GM19467 (cell line): Measurements from ENCODE around the gene RNF34.
"Not testable (repeated sequence)": the region's sequence is repeated elsewhere in the genome, so short reads cannot be mapped to it uniquely, and the experiment has no call there.

ENCODE experiments used
- ATAC-seq: cut with Tn5 transposase; IDR thresholded peaks from one replicate; pipeline ENCODE4 v1.9.1; 2021; ENCODE audit warnings: mild to moderate bottlenecking, moderate library complexity; ENCODE audit not compliant: unreplicated experiment

Gene RNF34

DNA sequence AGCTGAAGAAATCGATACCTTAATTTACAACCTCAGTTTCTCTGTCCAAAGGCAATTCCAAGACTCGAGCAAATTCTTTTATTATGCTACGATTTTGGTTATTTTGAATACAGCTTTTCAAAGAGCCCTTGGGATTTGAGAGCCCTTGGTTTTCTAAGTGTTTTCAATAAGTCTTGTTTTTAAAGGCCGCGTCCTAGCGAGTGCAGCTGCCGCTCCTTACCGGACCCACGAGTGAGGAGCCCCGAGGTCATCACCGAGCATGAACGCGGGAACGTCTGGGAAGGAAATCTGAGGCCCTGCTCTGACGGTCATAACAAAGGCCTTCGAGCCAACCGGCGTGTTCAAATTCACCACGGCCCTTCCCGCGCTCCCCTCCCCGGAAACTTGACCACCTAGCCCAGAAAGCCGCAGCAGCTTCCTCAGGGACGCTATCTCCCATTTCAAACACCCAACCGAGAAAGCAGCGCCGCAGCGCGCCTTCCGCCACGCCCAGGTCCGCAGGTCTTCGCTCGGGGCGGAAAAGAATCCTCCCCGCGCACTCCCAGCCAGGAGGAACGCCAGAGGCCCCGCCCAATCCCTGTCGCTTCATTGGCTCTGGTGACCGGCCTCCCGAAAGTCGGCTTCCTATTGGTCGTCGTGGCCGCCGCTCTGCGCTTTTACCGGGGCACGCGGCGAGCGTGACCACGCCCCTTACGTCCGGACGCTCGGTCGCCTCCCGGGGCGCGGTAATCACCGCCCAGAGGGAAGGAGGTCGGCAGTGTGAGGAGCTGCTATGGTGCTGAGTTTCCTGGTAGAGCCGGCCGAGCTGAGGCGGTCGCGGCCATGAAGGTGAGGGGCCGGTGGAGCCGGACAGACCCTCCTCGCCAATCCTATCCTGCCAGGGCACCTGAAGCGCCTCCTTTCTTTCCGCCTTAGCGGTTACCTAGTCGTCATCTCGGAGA is at the start of gene RNF34:
TSS of gene RNF34 (plus strand) at position 728 of the 941 bp plus-strand sequence. CDS start at position 823, 95 bp downstream.
- ATAC-seq: peak; percentile 87

DNA sequence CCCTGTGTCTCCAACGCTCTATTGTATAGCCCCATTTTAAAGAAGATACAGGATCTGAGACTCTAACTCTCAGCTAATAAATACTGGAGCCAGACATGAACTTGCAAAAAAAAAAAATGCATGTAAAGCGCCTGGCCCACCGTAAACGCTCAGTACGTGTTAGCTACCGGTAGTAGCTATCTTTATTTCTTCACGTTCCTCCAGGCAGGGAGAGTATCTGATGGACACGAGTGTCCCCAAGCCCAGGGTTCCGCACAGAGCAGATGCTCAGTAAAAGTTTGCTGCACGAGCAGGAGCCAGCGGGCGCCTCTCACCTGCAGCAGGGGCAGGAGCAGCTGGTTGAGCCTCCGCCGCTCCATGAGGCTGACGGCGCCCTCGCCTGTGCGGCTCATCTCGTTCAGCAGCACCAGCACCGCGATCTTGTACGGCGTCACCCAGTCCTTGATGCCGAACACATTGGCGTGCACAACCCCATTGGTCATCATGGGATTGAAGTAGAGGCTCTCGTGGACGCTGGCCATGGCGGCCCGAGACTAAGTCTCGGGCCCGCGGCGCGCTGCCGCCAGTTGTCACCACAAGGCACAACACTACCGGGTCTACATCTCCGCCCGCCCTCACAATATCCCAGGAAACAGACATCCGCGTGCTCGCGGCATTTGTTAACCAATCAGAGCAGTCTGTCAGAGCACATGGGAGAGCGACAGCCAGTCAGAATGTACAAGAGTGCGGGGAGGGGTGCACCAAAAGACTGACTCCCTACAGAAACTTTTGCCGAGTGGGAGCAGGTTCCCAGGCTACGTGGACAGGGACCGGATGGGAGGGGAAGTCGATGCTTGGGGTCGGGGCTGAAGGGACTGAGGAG is 47.9 kb upstream of the RNF34 start, which contains the start of gene ANAPC5:
TSS of gene ANAPC5 (minus strand) at position 592 of the 862 bp plus-strand sequence. CDS start at position 521, 71 bp downstream.
- peak; percentile 95 for ATAC-seq

DNA sequence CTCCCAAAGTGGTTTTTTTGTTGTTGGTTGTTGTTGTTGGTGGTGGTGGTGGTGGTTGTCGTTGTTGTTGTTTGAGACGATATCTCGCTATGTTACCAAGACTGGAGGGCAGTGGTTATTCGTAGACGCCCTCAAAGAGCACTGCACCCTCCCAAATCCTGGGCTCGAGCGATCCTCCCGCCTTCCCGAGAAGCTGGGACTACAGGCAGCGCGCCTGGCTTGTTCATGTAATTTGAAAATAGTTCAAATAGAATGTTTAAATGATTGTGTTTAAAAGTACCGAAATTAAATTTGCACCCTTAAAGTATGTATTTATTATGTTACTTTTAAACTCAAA is 47.3 kb upstream of the RNF34 start:
- no peak for ATAC-seq

GRCh38 chr12:121355818-121356217 is 44.1 kb upstream of the RNF34 start:
- no peak for ATAC-seq

DNA sequence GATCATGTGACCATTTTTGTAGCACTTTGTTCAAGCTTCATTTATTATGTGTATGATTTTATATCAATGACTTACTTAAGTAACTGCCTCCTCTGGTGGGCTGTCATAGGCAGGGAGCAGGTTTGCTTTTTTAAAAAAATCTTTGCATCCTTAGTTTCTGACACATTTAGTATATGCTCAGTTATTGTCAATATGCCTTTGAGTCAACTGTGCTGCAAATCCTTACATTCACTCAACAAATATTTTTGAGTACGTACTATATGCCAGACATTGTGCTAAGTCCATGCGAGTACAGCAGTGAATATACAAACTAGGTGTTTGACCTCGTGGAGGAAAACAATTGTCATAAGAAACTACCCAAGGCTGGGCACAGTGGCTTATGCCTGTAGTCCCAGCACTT is 43.3 kb upstream of the RNF34 start:
- ATAC-seq: no peak

DNA sequence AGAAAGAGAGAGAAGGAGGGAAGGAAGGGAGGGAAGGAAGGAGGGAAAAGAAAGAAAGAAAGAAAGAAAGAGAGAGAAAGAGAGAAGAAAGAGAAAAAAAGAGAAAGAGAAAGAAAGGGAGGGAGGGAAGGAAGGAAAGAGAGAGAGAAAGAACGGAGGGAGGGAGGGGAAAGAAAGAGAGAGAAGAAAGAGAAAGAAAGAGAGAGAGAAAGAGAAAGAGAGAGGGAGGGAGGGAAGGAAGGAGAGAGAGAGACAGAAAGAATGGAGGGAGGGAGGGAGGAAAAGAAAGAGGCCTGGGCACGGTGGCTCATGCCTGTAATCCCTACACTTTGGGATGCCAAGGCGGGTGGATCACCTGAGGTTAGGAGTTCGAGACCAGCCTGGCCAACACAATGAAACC is 42.6 kb upstream of the RNF34 start:
- ATAC-seq: no peak

DNA sequence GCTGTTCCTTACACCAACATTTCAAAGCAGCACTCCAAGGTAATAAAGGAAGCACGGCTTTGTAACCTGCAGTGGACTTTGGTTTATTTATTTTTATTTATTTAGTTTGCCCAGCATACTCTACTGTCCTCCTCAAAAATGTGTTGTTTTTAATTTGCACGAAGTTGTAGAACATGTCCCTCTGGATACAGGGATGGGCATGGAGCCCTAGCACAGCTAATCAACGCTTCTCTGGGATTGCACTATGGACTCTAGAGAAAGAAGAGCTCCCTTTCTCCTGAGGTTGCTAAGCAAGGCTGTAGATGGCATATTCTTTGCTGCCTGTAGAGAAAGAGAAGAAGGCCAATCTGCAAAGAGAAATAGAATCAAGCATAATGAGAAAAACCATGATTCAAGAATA is 41.8 kb upstream of the RNF34 start:
- no peak for ATAC-seq

- no peak for ATAC-seq
These were observed 35.2 kb upstream of the RNF34 start for GRCh38 chr12:121364683-121365121.

- ATAC-seq: no peak
These were observed 34.4 kb upstream of the RNF34 start for GRCh38 chr12:121365416-121366062.

- ATAC-seq: no peak
These were observed 33.9 kb upstream of the RNF34 start for GRCh38 chr12:121366063-121366459.

GRCh38 chr12:121371404-121371803 is 28.5 kb upstream of the RNF34 start:
- ATAC-seq: no peak

- ATAC-seq: no peak
These were observed 26.2 kb upstream of the RNF34 start for GRCh38 chr12:121373755-121374154.

GRCh38 chr12:121374336-121374735 is 25.6 kb upstream of the RNF34 start:
- not testable (repeated sequence) for ATAC-seq

DNA sequence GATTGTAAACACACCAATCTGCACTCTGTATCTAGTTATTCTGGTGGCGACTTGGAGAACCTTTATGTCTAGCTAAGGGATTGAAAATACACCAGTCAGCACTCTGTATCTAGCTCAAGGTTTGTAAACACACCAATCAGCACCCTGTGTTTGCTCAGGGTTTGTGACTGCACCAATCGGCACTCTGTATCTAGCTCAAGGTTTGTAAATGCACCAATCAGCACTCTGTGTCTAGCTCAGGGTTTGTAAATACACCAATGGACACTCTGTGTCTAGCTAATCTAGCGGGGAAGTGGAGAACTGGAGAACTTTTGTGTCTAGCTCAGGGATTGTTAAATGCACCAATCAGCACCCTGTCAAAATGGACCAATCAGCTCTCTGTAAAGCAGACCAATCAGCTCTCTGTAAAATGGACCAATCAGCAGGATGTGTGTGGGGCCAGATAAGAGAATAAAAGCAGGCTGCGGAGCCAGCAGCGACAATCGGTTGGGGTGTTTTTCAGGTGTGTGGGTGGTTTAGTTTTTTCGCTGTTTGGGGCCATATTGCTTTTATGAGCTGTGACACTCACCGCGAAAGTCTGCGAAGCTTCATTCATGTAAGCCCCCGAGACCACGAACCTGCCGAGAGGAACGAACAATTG is 24.9 kb upstream of the RNF34 start:
- ATAC-seq: not testable (repeated sequence)

GRCh38 chr12:121376754-121377697 is 22.9 kb upstream of the RNF34 start:
- no peak for ATAC-seq

DNA sequence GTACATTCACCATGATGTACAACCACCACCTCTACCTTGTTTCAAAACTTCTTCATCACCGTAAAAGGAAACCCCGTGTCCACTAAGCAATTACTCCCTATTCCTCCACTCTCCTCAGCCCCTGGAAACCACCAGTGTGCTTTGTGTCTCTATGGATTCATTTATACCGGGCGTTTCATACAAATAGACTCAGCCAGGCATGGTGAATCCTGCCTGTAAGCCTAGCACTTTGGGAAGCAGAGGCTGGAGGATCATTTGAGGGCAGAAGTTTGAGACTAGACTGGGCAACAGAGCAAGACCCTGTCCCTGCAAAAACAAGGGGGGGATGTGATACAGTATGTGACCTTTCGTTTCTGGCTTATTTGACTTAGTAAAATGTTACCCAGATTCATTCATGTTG is 21.2 kb upstream of the RNF34 start:
- no peak for ATAC-seq

DNA sequence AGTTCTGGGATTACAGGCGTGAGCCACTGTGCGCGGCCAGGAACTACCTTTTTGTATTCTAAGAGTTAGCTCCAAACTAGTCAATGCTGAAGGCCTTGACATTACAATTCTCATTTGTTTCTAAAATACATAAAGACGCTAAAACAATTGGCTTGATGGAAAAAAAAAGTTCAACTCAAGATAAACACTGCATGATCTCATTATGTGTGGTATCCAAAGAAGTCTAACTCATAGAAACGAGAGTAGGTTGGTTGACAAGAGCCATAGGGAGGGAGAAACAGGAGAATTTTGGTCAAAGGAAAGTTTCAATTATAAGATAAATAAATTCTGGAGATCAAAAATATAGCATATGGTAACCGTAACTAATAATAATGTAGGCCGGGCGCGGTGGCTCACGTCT is 20.0 kb upstream of the RNF34 start:
- no peak for ATAC-seq

- ATAC-seq: no peak
These were observed 16.3 kb upstream of the RNF34 start for GRCh38 chr12:121383601-121384021.

DNA sequence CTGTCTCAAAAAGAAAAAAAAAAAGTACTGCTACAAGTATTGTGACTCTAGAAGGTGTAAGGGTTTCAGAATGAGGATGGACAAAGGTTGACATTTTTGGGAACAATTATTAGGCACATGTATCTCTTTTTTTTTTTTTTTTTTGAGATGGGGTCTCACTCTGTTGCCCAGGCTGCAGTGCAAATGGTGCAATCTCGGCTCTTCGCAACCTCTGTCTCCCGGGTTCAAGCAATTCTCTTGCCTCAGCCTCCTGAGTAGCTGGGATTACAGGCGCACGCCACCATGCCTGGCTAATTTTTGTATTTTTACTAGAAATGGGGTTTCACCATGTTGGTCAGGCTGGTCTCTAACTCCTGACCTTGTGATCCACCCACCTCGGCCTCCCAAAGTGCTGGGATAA is 15.0 kb upstream of the RNF34 start:
- not testable (repeated sequence) for ATAC-seq
